MCF 10A (cell line): ENCODE results near the gene GRIN3B. TPM values are rescaled to one million over a fixed set of nuclear protein-coding genes. Genes with fewer than 3 reads are reported as not detected.

Experiments used
- BruUV-seq: library from RNA; stranded (reverse); fragments of 400-500 nt; replicated peaks from 2 replicates; lab custom pipeline; 2021; lab: Mats Ljungman, UMichigan
- CTCF ChIA-PET: fragments of 300-600 bp; sonication (Branson Sonifier 250); formaldehyde crosslinking; extraction: SDS; loops from one replicate; lab custom pipeline; 2021; ENCODE audit warnings: antibody characterized with exemption, inconsistent platforms; lab: Yijun Ruan, JAX
- POLR2A ChIA-PET: fragments of 300-600, 350-650 bp; sonication (Branson Sonifier 250); formaldehyde crosslinking; extraction: SDS; loops from one replicate; lab custom pipeline; 2020; ENCODE audit warnings: antibody characterized with exemption, inconsistent platforms; lab: Yijun Ruan, JAX
- DNase-seq: peaks from one replicate; pipeline ENCODE4 v3.0.0-alpha.2; 2018; ENCODE audit not compliant: unreplicated experiment
- H3K27ac Mint-ChIP-seq: one replicate; pipeline ENCODE4 v1.8.0; 2022; ENCODE audit warnings: mild to moderate bottlenecking, low read depth, mixed read lengths; ENCODE audit not compliant: unreplicated experiment
- H3K27me3 Mint-ChIP-seq: one replicate; pipeline ENCODE4 v1.8.0; 2022; ENCODE audit warnings: mixed read lengths; ENCODE audit not compliant: insufficient read depth, unreplicated experiment
- H3K36me3 Mint-ChIP-seq: one replicate; pipeline ENCODE4 v1.8.0; 2022; ENCODE audit warnings: mild to moderate bottlenecking, moderate library complexity, mixed read lengths; ENCODE audit not compliant: insufficient read depth, unreplicated experiment
- H3K4me1 Mint-ChIP-seq: one replicate; pipeline ENCODE4 v1.8.0; 2022; ENCODE audit warnings: mixed read lengths; ENCODE audit not compliant: insufficient read depth, unreplicated experiment
- H3K4me3 Mint-ChIP-seq: one replicate; pipeline ENCODE4 v1.8.0; 2022; ENCODE audit warnings: mild to moderate bottlenecking, moderate library complexity, mixed read lengths; ENCODE audit not compliant: unreplicated experiment
- H3K9me3 Mint-ChIP-seq: one replicate; pipeline ENCODE4 v1.8.0; 2022; ENCODE audit warnings: mixed read lengths; ENCODE audit not compliant: unreplicated experiment
- intact Hi-C: fragments of 100-400 bp; cut with micrococcal nuclease; formaldehyde crosslinking; loops from 2 replicates; pipeline ENCODE4 v1.14.1; 2022
- total RNA-seq: library from RNA; stranded (reverse); gene quantifications from 2 replicates; pipeline ENCODE4 v1.2.3, GENCODE V29; 2022
- TF ChIP-seq, protein P1 (sequence below): fragments of 200-600 bp; IDR thresholded peaks from one replicate; pipeline ENCODE4 v1.8.0; 2022; ENCODE audit warnings: antibody characterized with exemption, mild to moderate bottlenecking; ENCODE audit not compliant: unreplicated experiment

GRIN3B gene
- total RNA-seq, 1 experiment from 2014 or later = not detected

DNA sequence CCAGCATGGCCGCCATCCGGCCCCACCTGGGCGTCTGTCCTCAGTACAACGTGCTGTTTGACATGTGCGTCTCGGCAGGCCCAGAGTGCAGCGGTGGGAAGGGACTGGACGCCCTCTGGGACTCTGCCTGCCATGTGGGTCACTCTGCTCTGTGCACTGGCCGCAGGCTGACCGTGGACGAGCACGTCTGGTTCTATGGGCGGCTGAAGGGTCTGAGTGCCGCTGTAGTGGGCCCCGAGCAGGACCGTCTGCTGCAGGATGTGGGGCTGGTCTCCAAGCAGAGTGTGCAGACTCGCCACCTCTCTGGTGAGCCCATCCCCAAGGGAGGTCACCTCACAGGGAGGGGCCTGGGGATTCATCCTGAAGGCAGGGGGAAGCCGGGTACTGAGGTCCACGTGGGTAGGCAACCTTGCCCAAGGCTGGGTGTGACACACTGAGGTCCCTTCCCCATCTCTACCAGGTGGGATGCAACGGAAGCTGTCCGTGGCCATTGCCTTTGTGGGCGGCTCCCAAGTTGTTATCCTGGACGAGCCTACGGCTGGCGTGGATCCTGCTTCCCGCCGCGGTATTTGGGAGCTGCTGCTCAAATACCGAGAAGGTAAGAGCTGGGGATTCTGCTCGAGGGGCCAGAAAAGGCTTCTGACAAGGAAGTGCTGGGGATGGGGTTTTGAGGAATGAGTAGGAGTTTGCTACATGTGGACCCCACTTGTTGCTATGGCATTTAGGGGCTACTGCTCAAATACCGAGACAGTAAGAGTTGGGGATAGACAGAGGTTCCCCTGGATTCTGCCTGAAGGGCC is 51.0 kb downstream of the GRIN3B start:
- H3K4me3 Mint-ChIP-seq = no peak overlapping the region
- DNase-seq = no peak
- H3K36me3 Mint-ChIP-seq = no peaks in the 10 kb centered on the region
- H3K27me3 Mint-ChIP-seq = no peaks in the 10 kb centered on the region
- TF ChIP-seq, protein P1, sequence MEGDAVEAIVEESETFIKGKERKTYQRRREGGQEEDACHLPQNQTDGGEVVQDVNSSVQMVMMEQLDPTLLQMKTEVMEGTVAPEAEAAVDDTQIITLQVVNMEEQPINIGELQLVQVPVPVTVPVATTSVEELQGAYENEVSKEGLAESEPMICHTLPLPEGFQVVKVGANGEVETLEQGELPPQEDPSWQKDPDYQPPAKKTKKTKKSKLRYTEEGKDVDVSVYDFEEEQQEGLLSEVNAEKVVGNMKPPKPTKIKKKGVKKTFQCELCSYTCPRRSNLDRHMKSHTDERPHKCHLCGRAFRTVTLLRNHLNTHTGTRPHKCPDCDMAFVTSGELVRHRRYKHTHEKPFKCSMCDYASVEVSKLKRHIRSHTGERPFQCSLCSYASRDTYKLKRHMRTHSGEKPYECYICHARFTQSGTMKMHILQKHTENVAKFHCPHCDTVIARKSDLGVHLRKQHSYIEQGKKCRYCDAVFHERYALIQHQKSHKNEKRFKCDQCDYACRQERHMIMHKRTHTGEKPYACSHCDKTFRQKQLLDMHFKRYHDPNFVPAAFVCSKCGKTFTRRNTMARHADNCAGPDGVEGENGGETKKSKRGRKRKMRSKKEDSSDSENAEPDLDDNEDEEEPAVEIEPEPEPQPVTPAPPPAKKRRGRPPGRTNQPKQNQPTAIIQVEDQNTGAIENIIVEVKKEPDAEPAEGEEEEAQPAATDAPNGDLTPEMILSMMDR = no peak
- no peaks in the 10 kb centered on the region for H3K4me1 Mint-ChIP-seq
- CTCF ChIA-PET = no interaction called here
- no peaks in the 10 kb centered on the region for H3K9me3 Mint-ChIP-seq
- BruUV-seq = no TSS peak
- intact Hi-C loops = no loop called here
- H3K27ac Mint-ChIP-seq = no peak overlapping the region
- POLR2A ChIA-PET = no interaction called here

DNA sequence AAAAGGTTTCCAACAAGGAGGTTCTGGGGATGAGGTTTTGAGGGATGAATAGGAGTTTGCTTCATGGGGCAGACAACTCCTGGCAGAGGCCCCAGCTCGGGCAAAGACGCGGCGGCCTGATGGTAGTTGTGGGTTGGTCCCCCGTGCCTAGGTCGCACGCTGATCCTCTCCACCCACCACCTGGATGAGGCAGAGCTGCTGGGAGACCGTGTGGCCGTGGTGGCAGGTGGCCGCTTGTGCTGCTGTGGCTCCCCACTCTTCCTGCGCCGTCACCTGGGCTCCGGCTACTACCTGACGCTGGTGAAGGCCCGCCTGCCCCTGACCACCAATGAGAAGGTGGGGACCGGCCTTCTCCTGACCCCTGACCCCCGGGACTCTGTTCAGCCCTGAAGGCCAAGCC is 51.6 kb downstream of the GRIN3B start:
- TF ChIP-seq, protein P1 = no peak
- H3K9me3 Mint-ChIP-seq = no peaks in the 10 kb centered on the region

DNA sequence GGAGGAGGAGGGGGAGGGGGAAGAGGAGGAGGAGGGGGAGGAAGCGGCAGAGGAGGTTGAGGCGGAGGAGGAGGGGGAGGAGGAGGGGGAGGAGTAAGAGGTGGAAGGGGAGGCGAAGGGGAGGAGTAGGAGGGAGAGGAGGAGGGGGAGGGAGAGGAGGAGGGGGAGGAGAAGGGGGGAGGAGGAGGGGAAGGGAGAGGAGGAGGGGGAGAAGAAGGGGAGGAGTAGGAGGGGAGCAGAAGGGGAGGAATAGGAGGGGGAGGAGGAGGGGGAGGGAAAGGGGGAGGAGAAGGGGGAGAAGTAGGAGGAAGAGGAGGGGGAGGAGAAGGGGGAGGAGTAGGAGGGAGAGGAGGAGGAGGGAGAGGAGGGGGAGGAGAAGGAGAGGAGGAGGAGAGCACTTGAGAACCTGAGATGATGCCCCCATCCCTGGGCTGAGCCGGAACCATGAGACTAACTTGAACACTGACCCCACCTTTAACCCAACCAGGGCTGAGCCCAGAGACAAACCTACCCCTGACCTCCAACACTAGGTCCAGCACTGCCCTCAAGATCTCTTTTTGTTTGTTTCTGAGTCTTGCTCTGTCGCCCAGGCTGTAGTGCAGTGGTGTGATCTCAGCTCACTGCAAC is 52.2 kb downstream of the GRIN3B start:
- Mint-ChIP-seq H3K27me3 (no peaks in the 10 kb centered on the region), H3K27ac (no peak overlapping the region), H3K4me1 (no peaks in the 10 kb centered on the region), H3K4me3 (no peak overlapping the region), H3K36me3 (no peaks in the 10 kb centered on the region), H3K9me3 (no peaks in the 10 kb centered on the region)
- TF ChIP-seq, protein P1 = no peak
- CTCF ChIA-PET = interaction anchor here (1.3 kb wide), 1 partner anchor 12 kb away, joined by 4 read pairs; no protein-coding TSS in a partner anchor
- DNase-seq = no peak
- POLR2A ChIA-PET = no interaction called here
- intact Hi-C loops = no loop called here
- BruUV-seq = no TSS peak

More for the DNA sequence above, 51.6 kb downstream of the GRIN3B start:
- no TSS peak for BruUV-seq
- Mint-ChIP-seq H3K27me3 (no peaks in the 10 kb centered on the region), H3K4me3 (no peak overlapping the region), H3K4me1 (no peaks in the 10 kb centered on the region), H3K36me3 (no peaks in the 10 kb centered on the region), H3K27ac (no peak overlapping the region)
- intact Hi-C loops = no loop called here
- no peak for DNase-seq
- POLR2A ChIA-PET = no interaction called here
- CTCF ChIA-PET = no interaction called here
